HepG2 (cell line): ENCODE data around the gene ARFGAP3.

ENCODE experiments used
- AKAP8 ChIP-seq: sonication (generic); formaldehyde crosslinking; IDR thresholded peaks from 2 replicates; pipeline ENCODE4 v1.5.1; 2020; ENCODE audit warnings: mild to moderate bottlenecking, missing genetic modification reagents
- DPF2 ChIP-seq: sonication (generic); formaldehyde crosslinking; IDR thresholded peaks from 2 replicates; pipeline ENCODE4 v1.4.0; 2020; ENCODE audit warnings: mild to moderate bottlenecking, low read depth, missing genetic modification reagents, borderline replicate concordance
- KLF6 ChIP-seq: IDR thresholded peaks from 2 replicates; pipeline ENCODE4 v1.8.0; 2016; ENCODE audit warnings: missing biosample characterization, missing genetic modification reagents
- MAFK ChIP-seq, 2 experiments: IDR thresholded peaks in 1 of 2; conservative IDR thresholded peaks in 1 of 2; 2 replicates each; pipeline ENCODE4 v1.6.1; 2011; ENCODE audit warnings: improper control_type of control experiment in 2 of 2, low read length in 2 of 2
- POLR2A ChIP-seq, 2 experiments: IDR thresholded peaks; 2 replicates each; pipeline ENCODE4 v1.6.1; 2011; ENCODE audit warnings: low read depth in 2 of 2, low read length in 2 of 2, mild to moderate bottlenecking in 1 of 2, moderate library complexity in 1 of 2; ENCODE audit not compliant: insufficient read depth in 1 of 2
- POLR2AphosphoS5 ChIP-seq: IDR thresholded peaks from 2 replicates; pipeline ENCODE4 v1.6.1; 2012; ENCODE audit warnings: low read depth, low read length
- PTBP1 ChIP-seq: fragments of 200-400 bp; formaldehyde crosslinking; IDR thresholded peaks from 2 replicates; pipeline ENCODE4 v1.6.1; 2018; ENCODE audit warnings: low read length, low read depth; ENCODE audit not compliant: poor library complexity, severe bottlenecking
- RFX5 ChIP-seq: IDR thresholded peaks from 2 replicates; pipeline ENCODE4 v1.6.1; 2011; ENCODE audit warnings: low read depth, low read length, improper control_type of control experiment
- SP2 ChIP-seq: sonication (generic); formaldehyde crosslinking; IDR thresholded peaks from 2 replicates; pipeline ENCODE4 v1.5.1; 2020; ENCODE audit warnings: mild to moderate bottlenecking, missing genetic modification reagents
- ZFY ChIP-seq: sonication (generic); formaldehyde crosslinking; IDR thresholded peaks from 2 replicates; pipeline ENCODE4 v1.4.0; 2020; ENCODE audit warnings: missing genetic modification reagents
- ZNF10 ChIP-seq: sonication (generic); formaldehyde crosslinking; IDR thresholded peaks from 2 replicates; pipeline ENCODE4 v1.4.0; 2020; ENCODE audit warnings: mild to moderate bottlenecking, low read depth, missing genetic modification reagents, borderline replicate concordance
- TF ChIP-seq, protein P1 (sequence below): sonication (generic); formaldehyde crosslinking; IDR thresholded peaks from 2 replicates; pipeline ENCODE4 v1.5.0; 2020; ENCODE audit warnings: mild to moderate bottlenecking, missing genetic modification reagents, moderate library complexity
- TF ChIP-seq, protein P2 (sequence below): sonication (generic); formaldehyde crosslinking; IDR thresholded peaks from 2 replicates; pipeline ENCODE4 v1.4.0; 2020; ENCODE audit warnings: missing genetic modification reagents
- TF ChIP-seq, protein P3 (sequence below): sonication (generic); formaldehyde crosslinking; conservative IDR thresholded peaks from 2 replicates; pipeline ENCODE4 v1.5.0; 2020; ENCODE audit warnings: missing genetic modification reagents

DNA sequence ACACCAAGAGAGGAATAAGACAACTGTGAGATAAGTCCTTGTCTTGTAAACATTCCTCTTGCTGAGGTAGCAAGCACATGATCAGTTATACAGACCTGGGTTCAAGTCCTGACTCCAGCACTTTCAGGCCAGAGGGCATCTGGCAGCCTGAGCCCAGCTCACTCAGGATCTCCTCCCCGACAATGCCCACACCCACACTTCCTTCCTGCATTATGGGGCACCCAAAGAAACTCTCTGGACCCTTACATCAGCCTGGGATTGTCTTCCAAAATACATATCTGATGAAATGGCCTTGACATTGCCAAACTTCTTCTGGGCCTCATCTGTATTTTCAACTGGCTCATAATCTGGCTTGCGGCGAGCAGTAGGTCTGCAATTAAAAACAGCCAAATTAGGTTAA, 48.6 kb downstream of the ARFGAP3 start:
- no peak for TF ChIP-seq POLR2AphosphoS5
- no peak for TF ChIP-seq KLF6 (CRISPR knock-in tag)
- TF ChIP-seq ZNF10 (CRISPR knock-in tag), result no peak
- no peak for TF ChIP-seq PTBP1
- no peak for TF ChIP-seq RFX5
- TF ChIP-seq SP2 (CRISPR knock-in tag), result no peak
- no peak for TF ChIP-seq POLR2A (IDR thresholded peaks at IDR 0.05; ENCODE audit: insufficient read depth in 1 of 2, low read depth in 2 of 2, low read length in 2 of 2)
- TF ChIP-seq ZFY (CRISPR knock-in tag), result no peak
- TF ChIP-seq, protein P1, sequence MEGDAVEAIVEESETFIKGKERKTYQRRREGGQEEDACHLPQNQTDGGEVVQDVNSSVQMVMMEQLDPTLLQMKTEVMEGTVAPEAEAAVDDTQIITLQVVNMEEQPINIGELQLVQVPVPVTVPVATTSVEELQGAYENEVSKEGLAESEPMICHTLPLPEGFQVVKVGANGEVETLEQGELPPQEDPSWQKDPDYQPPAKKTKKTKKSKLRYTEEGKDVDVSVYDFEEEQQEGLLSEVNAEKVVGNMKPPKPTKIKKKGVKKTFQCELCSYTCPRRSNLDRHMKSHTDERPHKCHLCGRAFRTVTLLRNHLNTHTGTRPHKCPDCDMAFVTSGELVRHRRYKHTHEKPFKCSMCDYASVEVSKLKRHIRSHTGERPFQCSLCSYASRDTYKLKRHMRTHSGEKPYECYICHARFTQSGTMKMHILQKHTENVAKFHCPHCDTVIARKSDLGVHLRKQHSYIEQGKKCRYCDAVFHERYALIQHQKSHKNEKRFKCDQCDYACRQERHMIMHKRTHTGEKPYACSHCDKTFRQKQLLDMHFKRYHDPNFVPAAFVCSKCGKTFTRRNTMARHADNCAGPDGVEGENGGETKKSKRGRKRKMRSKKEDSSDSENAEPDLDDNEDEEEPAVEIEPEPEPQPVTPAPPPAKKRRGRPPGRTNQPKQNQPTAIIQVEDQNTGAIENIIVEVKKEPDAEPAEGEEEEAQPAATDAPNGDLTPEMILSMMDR (CRISPR knock-in tag), result no peak
- TF ChIP-seq, protein P2, sequence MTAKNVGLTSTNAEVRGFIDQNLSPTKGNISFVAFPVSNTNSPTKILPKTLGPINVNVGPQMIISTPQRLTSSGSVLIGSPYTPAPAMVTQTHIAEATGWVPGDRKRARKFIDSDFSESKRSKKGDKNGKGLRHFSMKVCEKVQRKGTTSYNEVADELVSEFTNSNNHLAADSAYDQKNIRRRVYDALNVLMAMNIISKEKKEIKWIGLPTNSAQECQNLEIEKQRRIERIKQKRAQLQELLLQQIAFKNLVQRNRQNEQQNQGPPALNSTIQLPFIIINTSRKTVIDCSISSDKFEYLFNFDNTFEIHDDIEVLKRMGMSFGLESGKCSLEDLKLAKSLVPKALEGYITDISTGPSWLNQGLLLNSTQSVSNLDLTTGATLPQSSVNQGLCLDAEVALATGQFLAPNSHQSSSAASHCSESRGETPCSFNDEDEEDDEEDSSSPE (CRISPR knock-in tag), result no peak
- TF ChIP-seq DPF2 (CRISPR knock-in tag), result no peak
- no peak for TF ChIP-seq AKAP8
- TF ChIP-seq MAFK (conservative IDR thresholded peaks at IDR 0.05 in 1 of 2, IDR thresholded peaks at IDR 0.05 in 1 of 2; ENCODE audit: low read length in 2 of 2), result no peak
- TF ChIP-seq, protein P3, sequence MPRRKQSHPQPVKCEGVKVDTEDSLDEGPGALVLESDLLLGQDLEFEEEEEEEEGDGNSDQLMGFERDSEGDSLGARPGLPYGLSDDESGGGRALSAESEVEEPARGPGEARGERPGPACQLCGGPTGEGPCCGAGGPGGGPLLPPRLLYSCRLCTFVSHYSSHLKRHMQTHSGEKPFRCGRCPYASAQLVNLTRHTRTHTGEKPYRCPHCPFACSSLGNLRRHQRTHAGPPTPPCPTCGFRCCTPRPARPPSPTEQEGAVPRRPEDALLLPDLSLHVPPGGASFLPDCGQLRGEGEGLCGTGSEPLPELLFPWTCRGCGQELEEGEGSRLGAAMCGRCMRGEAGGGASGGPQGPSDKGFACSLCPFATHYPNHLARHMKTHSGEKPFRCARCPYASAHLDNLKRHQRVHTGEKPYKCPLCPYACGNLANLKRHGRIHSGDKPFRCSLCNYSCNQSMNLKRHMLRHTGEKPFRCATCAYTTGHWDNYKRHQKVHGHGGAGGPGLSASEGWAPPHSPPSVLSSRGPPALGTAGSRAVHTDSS (CRISPR knock-in tag), result no peak
